Measurements from ENCODE around the gene KCNMA1. TPM values are rescaled to one million over a fixed set of nuclear protein-coding genes. Genes with fewer than 3 reads are reported as not detected.

The KCNMA1 gene
- total RNA-seq, 2 donors from 2014 or later = 5.9 to 9.3 TPM

DNA sequence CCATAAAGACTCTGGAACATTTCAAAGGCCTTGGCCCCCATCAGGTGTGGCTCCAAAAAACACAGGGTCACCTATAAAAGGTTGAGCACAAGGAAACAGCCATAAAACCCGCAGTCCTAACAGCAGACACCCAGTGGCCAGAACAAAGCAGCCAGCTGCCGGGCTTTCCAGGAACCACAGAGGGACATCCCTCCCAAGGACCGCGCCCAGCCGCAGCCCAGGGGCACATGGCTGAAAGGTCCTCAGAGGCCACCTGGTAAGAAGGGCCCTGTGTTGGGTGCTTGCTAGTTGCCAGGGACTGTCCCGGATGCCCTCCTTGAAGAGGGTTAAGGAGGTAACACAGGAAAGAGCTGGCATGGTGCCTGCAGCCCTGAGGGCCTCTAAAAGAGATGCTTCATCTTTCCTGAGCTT, 32.7 kb downstream of the KCNMA1 start:
- ATAC-seq = no peak
- WGBS, 2 donors = 79 to 100% methylated on average over 1 to 6 of the region's 6 CpGs
- no peak overlapping the region for H3K27ac ChIP-seq
- no peaks in the 10 kb centered on the region for H3K27me3 ChIP-seq
- TF ChIP-seq POLR2A (IDR thresholded peaks at IDR 0.05) = no peak
- TF ChIP-seq, protein P1, sequence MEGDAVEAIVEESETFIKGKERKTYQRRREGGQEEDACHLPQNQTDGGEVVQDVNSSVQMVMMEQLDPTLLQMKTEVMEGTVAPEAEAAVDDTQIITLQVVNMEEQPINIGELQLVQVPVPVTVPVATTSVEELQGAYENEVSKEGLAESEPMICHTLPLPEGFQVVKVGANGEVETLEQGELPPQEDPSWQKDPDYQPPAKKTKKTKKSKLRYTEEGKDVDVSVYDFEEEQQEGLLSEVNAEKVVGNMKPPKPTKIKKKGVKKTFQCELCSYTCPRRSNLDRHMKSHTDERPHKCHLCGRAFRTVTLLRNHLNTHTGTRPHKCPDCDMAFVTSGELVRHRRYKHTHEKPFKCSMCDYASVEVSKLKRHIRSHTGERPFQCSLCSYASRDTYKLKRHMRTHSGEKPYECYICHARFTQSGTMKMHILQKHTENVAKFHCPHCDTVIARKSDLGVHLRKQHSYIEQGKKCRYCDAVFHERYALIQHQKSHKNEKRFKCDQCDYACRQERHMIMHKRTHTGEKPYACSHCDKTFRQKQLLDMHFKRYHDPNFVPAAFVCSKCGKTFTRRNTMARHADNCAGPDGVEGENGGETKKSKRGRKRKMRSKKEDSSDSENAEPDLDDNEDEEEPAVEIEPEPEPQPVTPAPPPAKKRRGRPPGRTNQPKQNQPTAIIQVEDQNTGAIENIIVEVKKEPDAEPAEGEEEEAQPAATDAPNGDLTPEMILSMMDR (IDR thresholded peaks at IDR 0.05) = no peak
- H3K36me3 ChIP-seq (replicated peaks in 1 of 2; ENCODE audit: insufficient read depth in 1 of 2, low read depth in 2 of 2) = no peaks in the 10 kb centered on the region
- DNase-seq = no peak
- peaks cover 21% of the 10 kb centered on the region for H3K4me1 ChIP-seq
- no peaks in the 10 kb centered on the region for H3K9me3 ChIP-seq
- no peak overlapping the region for H3K4me3 ChIP-seq
- intact Hi-C loops (cut with DNase I) = no loop called here

DNA sequence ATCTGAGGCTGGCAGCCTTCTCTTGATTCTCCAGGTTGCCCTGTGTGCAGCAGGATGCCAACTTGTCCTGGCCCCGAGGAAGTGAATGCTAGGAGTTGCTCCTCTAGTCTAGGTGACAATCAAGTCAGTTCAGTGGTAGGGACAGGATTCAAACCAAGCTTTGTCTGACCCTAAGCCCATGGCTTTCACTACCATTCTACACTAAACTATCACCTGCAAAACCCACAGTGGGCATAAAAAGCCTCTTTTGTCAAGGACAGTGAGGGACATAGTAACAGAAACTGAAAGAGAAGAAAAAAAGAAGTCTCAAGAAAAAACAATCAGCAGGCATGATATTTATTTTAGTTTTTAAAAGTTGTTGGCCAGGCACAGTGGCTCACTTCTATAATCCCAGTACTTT, 33.5 kb downstream of the KCNMA1 start:
- Histone ChIP-seq H3K9me3 (no peaks in the 10 kb centered on the region), H3K36me3 (replicated peaks in 1 of 2; ENCODE audit: insufficient read depth in 1 of 2, low read depth in 2 of 2) (no peaks in the 10 kb centered on the region), H3K27me3 (no peaks in the 10 kb centered on the region), H3K4me3 (no peak overlapping the region), H3K4me1 (peaks cover 21% of the 10 kb centered on the region), H3K27ac (no peak overlapping the region)
- intact Hi-C loops (cut with DNase I) = no loop called here
- TF ChIP-seq POLR2A (IDR thresholded peaks at IDR 0.05) = no peak
- TF ChIP-seq, protein P1 (IDR thresholded peaks at IDR 0.05) = no peak
- DNase-seq (no peak), ATAC-seq (no peak)
- WGBS, 2 donors = 53 to 73% methylated on average over 1 of the region's 1 CpG

DNA sequence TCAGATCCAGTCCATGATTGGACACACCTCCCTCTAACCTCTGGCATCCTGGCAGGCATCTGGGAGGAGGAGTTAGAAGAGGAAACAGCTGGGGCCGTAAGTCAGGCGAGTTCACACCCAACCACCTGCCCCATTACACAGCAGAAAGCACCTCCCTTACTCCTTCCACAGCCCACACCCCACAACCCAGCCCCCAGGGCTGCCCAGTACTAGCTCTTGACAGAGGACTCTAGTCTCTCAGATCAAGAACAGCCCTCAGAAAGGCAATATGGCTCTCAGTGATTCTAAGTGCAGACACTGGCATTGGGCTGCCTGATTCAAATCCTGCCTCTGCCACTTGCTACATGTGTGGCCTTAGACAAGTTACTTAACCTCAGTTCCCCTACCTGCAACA, 34.1 kb downstream of the KCNMA1 start:
- 23 to 43% methylated on average over 2 of the region's 2 CpGs for WGBS, 2 donors
- TF ChIP-seq, protein P1 (IDR thresholded peaks at IDR 0.05) = no peak
- no peak for TF ChIP-seq POLR2A (IDR thresholded peaks at IDR 0.05)
- intact Hi-C loops (cut with DNase I) = no loop called here
- no peak overlapping the region for H3K27ac ChIP-seq
- no peaks in the 10 kb centered on the region for H3K9me3 ChIP-seq
- no peaks in the 10 kb centered on the region for H3K36me3 ChIP-seq (replicated peaks in 1 of 2; ENCODE audit: insufficient read depth in 1 of 2, low read depth in 2 of 2)
- peaks cover 21% of the 10 kb centered on the region for H3K4me1 ChIP-seq
- DNase-seq (peak in 1 of 4 donors; percentile 26), ATAC-seq (no peak)
- no peak overlapping the region for H3K4me3 ChIP-seq
- no peaks in the 10 kb centered on the region for H3K27me3 ChIP-seq

DNA sequence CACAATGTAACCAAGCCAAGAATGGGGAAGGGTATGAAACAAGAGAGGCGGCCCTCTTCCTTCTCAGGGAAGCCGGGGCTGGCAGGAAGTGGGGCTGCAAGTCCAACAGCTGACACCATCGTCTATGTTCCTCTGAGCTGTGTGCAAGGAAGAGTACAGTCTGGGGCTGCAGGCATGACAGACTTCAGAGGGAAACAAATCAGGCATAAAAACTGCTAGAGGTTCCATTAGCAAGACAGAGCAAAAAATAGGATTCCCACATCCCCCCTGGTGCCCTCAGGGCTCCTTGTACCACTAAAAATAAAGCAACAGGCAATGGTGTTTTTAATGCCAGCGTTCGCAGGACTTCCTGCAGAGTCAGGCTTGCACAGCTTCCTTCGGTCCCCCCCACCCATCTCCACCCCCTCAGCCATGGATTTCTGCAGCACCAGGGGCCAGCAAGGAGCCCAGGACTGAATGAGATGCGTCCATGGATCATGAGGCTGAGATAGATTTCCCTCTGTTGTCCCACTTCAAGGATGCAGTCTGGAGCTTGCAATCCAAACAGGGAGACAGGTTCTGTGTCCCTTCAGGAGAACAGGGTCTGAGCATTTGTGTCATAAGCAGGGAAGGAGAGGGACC, 34.6 kb downstream of the KCNMA1 start:
- ATAC-seq = no peak
- peaks cover 21% of the 10 kb centered on the region for H3K4me1 ChIP-seq
- WGBS, 2 donors = 57 to 78% methylated on average over 7 of the region's 7 CpGs

More for the DNA sequence above, 34.6 kb downstream of the KCNMA1 start:
- intact Hi-C loops (cut with DNase I) = no loop called here
- DNase-seq = peak in 1 of 4 donors; percentile 16
- Histone ChIP-seq H3K36me3 (replicated peaks in 1 of 2; ENCODE audit: insufficient read depth in 1 of 2, low read depth in 2 of 2) (no peaks in the 10 kb centered on the region), H3K4me3 (no peak overlapping the region), H3K27me3 (no peaks in the 10 kb centered on the region), H3K9me3 (no peaks in the 10 kb centered on the region), H3K27ac (no peak overlapping the region)
- TF ChIP-seq POLR2A (IDR thresholded peaks at IDR 0.05) = no peak
- TF ChIP-seq, protein P1 (IDR thresholded peaks at IDR 0.05) = no peak
